H9 (cell line): ENCODE measurements around the gene DAGLB. TPM values are rescaled to one million over a fixed set of nuclear protein-coding genes. Genes with fewer than 3 reads are reported as not detected.
A peak's percentile ranks its signal among the peaks of the same experiment; 100 is the strongest.

ENCODE experiments used
- DNase-seq: peaks from one replicate; pipeline ENCODE4 v3.0.0-alpha.2; 2017
- H2AFZ ChIP-seq: one replicate; pipeline ENCODE4 v1.6.1; 2013; ENCODE audit warnings: mild to moderate bottlenecking, low read length, control low read depth, moderate library complexity
- H2AK5ac ChIP-seq: 2 replicates; pipeline ENCODE4 v1.6.1; 2013; ENCODE audit warnings: low read length, control low read depth, mixed read lengths; ENCODE audit not compliant: insufficient read length
- H2BK120ac ChIP-seq: one replicate; pipeline ENCODE4 v1.6.1; 2013; ENCODE audit warnings: low read depth, mild to moderate bottlenecking, low read length, control low read depth, inconsistent platforms; ENCODE audit not compliant: poor library complexity, severe bottlenecking
- H2BK12ac ChIP-seq: 2 replicates; pipeline ENCODE4 v1.6.1; 2013; ENCODE audit warnings: low read length, control low read depth, mixed read lengths, low read depth; ENCODE audit not compliant: insufficient read length
- H2BK15ac ChIP-seq: 2 replicates; pipeline ENCODE4 v1.6.1; 2013; ENCODE audit warnings: low read depth, low read length, control low read depth
- H2BK20ac ChIP-seq: one replicate; pipeline ENCODE4 v1.6.1; 2013; ENCODE audit warnings: low read depth, mild to moderate bottlenecking, low read length, control low read depth, inconsistent platforms; ENCODE audit not compliant: poor library complexity, severe bottlenecking
- H2BK5ac ChIP-seq: 2 replicates; pipeline ENCODE4 v1.6.1; 2013; ENCODE audit warnings: low read length, control low read depth, mixed read lengths; ENCODE audit not compliant: insufficient read length
- H3K14ac ChIP-seq: 2 replicates; pipeline ENCODE4 v1.6.1; 2013; ENCODE audit warnings: low read length, control low read depth; ENCODE audit not compliant: insufficient read depth
- H3K18ac ChIP-seq: 2 replicates; pipeline ENCODE4 v1.6.1; 2013; ENCODE audit warnings: low read depth, mild to moderate bottlenecking, mixed read lengths, low read length, control low read depth; ENCODE audit not compliant: insufficient read length
- H3K23ac ChIP-seq: 2 replicates; pipeline ENCODE4 v1.6.1; 2013; ENCODE audit warnings: low read length, control low read depth, mixed read lengths, low read depth; ENCODE audit not compliant: insufficient read length
- H3K23me2 ChIP-seq: 2 replicates; pipeline ENCODE4 v1.6.1; 2013; ENCODE audit warnings: low read depth, mild to moderate bottlenecking, mixed read lengths, low read length, control low read depth; ENCODE audit not compliant: insufficient read length, poor library complexity, severe bottlenecking
- H3K27ac ChIP-seq: 2 replicates; pipeline ENCODE4 v1.5.1; 2013; ENCODE audit warnings: low read length, control low read depth, mixed read lengths, low read depth; ENCODE audit not compliant: insufficient read length
- H3K27me3 ChIP-seq: 2 replicates; pipeline ENCODE4 v1.6.1; 2013; ENCODE audit warnings: low read length, control low read depth, inconsistent platforms; ENCODE audit not compliant: insufficient read depth
- H3K4ac ChIP-seq: 2 replicates; pipeline ENCODE4 v1.6.1; 2013; ENCODE audit warnings: low read depth, mild to moderate bottlenecking, control low read depth, inconsistent platforms, low read length, moderate library complexity
- H3K4me1 ChIP-seq: 2 replicates; pipeline ENCODE4 v1.6.1; 2013; ENCODE audit warnings: low read length, control low read depth, inconsistent platforms; ENCODE audit not compliant: insufficient read depth
- H3K4me2 ChIP-seq: 2 replicates; pipeline ENCODE4 v1.6.1; 2013; ENCODE audit warnings: low read length, control low read depth, mixed read lengths; ENCODE audit not compliant: insufficient read length, insufficient read depth
- H3K56ac ChIP-seq: 2 replicates; pipeline ENCODE4 v1.6.1; 2013; ENCODE audit warnings: low read depth, mild to moderate bottlenecking, mixed read lengths, low read length, control low read depth; ENCODE audit not compliant: insufficient read length
- H3K79me1 ChIP-seq: 2 replicates; pipeline ENCODE4 v1.6.1; 2013; ENCODE audit warnings: low read depth, mild to moderate bottlenecking, moderate library complexity, low read length, control low read depth, inconsistent platforms; ENCODE audit not compliant: insufficient read depth, poor library complexity, severe bottlenecking
- H3K79me2 ChIP-seq: 2 replicates; pipeline ENCODE4 v1.6.1; 2013; ENCODE audit warnings: low read length, control low read depth, inconsistent platforms; ENCODE audit not compliant: insufficient read depth
- H3K9ac ChIP-seq: 2 replicates; pipeline ENCODE4 v1.6.1; 2013; ENCODE audit warnings: low read length, control low read depth, mixed read lengths; ENCODE audit not compliant: insufficient read length; ENCODE audit errors: extremely low read depth
- H3K9me3 ChIP-seq: one replicate; pipeline ENCODE4 v1.6.1; 2013; ENCODE audit warnings: low read depth, low read length, inconsistent platforms; ENCODE audit not compliant: control insufficient read depth
- H3T11ph ChIP-seq: one replicate; pipeline ENCODE4 v1.6.1; 2013; ENCODE audit warnings: mild to moderate bottlenecking, low read length, control low read depth, inconsistent platforms
- H4K20me1 ChIP-seq: one replicate; pipeline ENCODE4 v1.6.1; 2013; ENCODE audit not compliant: control insufficient read depth, insufficient read length, insufficient read depth
- H4K5ac ChIP-seq: 2 replicates; pipeline ENCODE4 v1.6.1; 2013; ENCODE audit warnings: low read depth, mild to moderate bottlenecking, mixed read lengths, low read length, control low read depth; ENCODE audit not compliant: insufficient read length
- H4K8ac ChIP-seq: replicated peaks from 2 replicates; pipeline ENCODE4 v1.6.1; 2013; ENCODE audit warnings: low read length, control low read depth, mixed read lengths, low read depth; ENCODE audit not compliant: insufficient read length
- H4K91ac ChIP-seq: 2 replicates; pipeline ENCODE4 v1.6.1; 2013; ENCODE audit warnings: low read depth, mild to moderate bottlenecking, moderate library complexity, mixed read lengths, low read length, control low read depth; ENCODE audit not compliant: insufficient read length
- H3K27ac Mint-ChIP-seq, 3 experiments: 2 replicates in 2 of 3; 3 replicates in 1 of 3; pipeline ENCODE4 v1.8.0; 2020 to 2021; ENCODE audit warnings: mixed read lengths in 3 of 3, mild to moderate bottlenecking in 1 of 3, moderate library complexity in 1 of 3
- H3K27me3 Mint-ChIP-seq: 2 replicates; pipeline ENCODE4 v1.8.0; 2021; ENCODE audit warnings: low read depth, mild to moderate bottlenecking, moderate library complexity, mixed read lengths
- H3K36me3 Mint-ChIP-seq, 3 experiments: 2 replicates in 2 of 3; 3 replicates in 1 of 3; pipeline ENCODE4 v1.8.0; 2020 to 2021; ENCODE audit warnings: low read depth in 3 of 3, mixed read lengths in 3 of 3; ENCODE audit not compliant: insufficient read depth in 1 of 3
- H3K4me1 Mint-ChIP-seq, 2 experiments: 2 replicates each; pipeline ENCODE4 v1.8.0; 2020; ENCODE audit warnings: mixed read lengths in 2 of 2
- H3K4me3 Mint-ChIP-seq, 2 experiments: 2 replicates in 1 of 2; 3 replicates in 1 of 2; pipeline ENCODE4 v1.8.0; 2020 to 2021; ENCODE audit warnings: mild to moderate bottlenecking in 2 of 2, mixed read lengths in 2 of 2, moderate library complexity in 1 of 2
- H3K9me3 Mint-ChIP-seq, 2 experiments: 2 replicates in 1 of 2; 3 replicates in 1 of 2; pipeline ENCODE4 v1.8.0; 2020; ENCODE audit warnings: mild to moderate bottlenecking in 2 of 2, mixed read lengths in 2 of 2, moderate library complexity in 1 of 2
- CTCF ChIP-seq: fragments of 200-600 bp; sonication (generic); conservative IDR thresholded peaks from 3 replicates; pipeline ENCODE4 v1.8.0; 2021; ENCODE audit warnings: antibody characterized with exemption, mild to moderate bottlenecking
- WGBS: extraction: QIAGEN DNeasy Blood & Tissue Kit; methylation state at CpG from one replicate; pipeline ENCODE4 v1.1.7; 2013; ENCODE audit warnings: missing lambda C conversion rate, low lambda C conversion rate, mixed read lengths; ENCODE audit not compliant: insufficient read length; ENCODE audit errors: extremely low coverage; 5-methylcytosine and 5-hydroxymethylcytosine counted together
- total RNA-seq: library from RNA; stranded (reverse); gene quantifications from 2 replicates; pipeline ENCODE4 v1.2.1, GENCODE V29; 2021

Gene DAGLB
- total RNA-seq, 1 experiment from 2014 or later, result 46.4 TPM

GRCh38 chr7:6395898-6396595 is 51.7 kb downstream of the DAGLB start:
- TF ChIP-seq CTCF, result no peak
- peaks cover 6% of the 10 kb centered on the region for H3K79me1 ChIP-seq
- no peak overlapping the region for H4K5ac ChIP-seq
- H3T11ph ChIP-seq, result no peak overlapping the region
- H2AFZ ChIP-seq, result no peak overlapping the region
- H3K56ac ChIP-seq, result no peak overlapping the region
- H2BK20ac ChIP-seq, result no peak overlapping the region
- H2BK12ac ChIP-seq, result no peak overlapping the region
- no peak overlapping the region for H3K4me2 ChIP-seq
- no peak overlapping the region for H3K4ac ChIP-seq
- no peak overlapping the region for H4K8ac ChIP-seq
- WGBS, result no CpG with 5 or more reads among the region's 23 CpGs
- no peaks in the 10 kb centered on the region for H3K27me3 ChIP-seq
- Mint-ChIP-seq H3K4me3 (no peak overlapping the region), H3K27me3 (no peaks in the 10 kb centered on the region), H3K9me3 (no peaks in the 10 kb centered on the region), H3K4me1 (peaks cover 16 to 37% of the 10 kb centered on the region in 2 experiments), H3K36me3 (peaks cover 50 to 65% (median 59%) of the 10 kb centered on the region in 3 experiments), H3K27ac (peak overlapping the region in 2 of 3 experiments; percentile 62 to 72; a peak in 3 of 7 replicates)
- no peak overlapping the region for H2AK5ac ChIP-seq
- H3K23me2 ChIP-seq, result no peaks in the 10 kb centered on the region
- peak overlapping the region; percentile 21; the same call in 1 of the 2 replicates for H3K14ac ChIP-seq
- no peak for DNase-seq
- no peak overlapping the region for H2BK15ac ChIP-seq
- H3K27ac ChIP-seq, result no peak overlapping the region
- no peak overlapping the region for H3K23ac ChIP-seq
- H4K20me1 ChIP-seq, result no peaks in the 10 kb centered on the region
- H3K18ac ChIP-seq, result no peak overlapping the region
- H3K9me3 ChIP-seq, result no peaks in the 10 kb centered on the region
- H2BK5ac ChIP-seq, result no peak overlapping the region
- peaks cover 41% of the 10 kb centered on the region; the same call in 1 of the 2 replicates for H3K79me2 ChIP-seq
- no peak overlapping the region for H4K91ac ChIP-seq
- no peak overlapping the region for H3K9ac ChIP-seq
- H3K4me1 ChIP-seq, result no peaks in the 10 kb centered on the region
- H2BK120ac ChIP-seq, result no peak overlapping the region
